Measurements from ENCODE around the gene INTS1.

DNA sequence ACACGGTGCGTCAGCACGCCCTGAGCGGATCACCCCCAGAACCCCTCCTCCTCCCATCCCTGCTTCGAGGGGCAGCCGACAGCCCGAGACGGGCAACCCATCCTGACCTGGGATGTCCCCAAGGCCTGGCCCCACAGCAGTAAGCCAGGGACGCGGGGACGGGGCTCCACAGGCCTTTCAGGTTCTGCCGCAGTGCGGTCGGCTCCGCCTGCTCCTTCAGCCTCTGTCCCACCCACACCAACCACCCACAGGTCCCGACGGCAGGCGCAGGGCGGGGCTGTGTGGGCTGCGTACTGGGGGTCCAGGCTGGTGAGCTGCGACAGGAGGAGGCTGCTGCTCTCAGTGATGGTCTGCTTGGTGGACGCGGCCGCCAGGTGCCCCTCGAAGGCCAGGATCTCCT, 16.7 kb downstream of the INTS1 start:
- TF ChIP-seq, protein P1, sequence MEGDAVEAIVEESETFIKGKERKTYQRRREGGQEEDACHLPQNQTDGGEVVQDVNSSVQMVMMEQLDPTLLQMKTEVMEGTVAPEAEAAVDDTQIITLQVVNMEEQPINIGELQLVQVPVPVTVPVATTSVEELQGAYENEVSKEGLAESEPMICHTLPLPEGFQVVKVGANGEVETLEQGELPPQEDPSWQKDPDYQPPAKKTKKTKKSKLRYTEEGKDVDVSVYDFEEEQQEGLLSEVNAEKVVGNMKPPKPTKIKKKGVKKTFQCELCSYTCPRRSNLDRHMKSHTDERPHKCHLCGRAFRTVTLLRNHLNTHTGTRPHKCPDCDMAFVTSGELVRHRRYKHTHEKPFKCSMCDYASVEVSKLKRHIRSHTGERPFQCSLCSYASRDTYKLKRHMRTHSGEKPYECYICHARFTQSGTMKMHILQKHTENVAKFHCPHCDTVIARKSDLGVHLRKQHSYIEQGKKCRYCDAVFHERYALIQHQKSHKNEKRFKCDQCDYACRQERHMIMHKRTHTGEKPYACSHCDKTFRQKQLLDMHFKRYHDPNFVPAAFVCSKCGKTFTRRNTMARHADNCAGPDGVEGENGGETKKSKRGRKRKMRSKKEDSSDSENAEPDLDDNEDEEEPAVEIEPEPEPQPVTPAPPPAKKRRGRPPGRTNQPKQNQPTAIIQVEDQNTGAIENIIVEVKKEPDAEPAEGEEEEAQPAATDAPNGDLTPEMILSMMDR (IDR thresholded peaks at IDR 0.05; ENCODE audit: poor library complexity, severe bottlenecking) = no peak
- TF ChIP-seq MXI1 (conservative IDR thresholded peaks at IDR 0.05; ENCODE audit: poor library complexity, severe bottlenecking) (no peak), TAF1 (IDR thresholded peaks at IDR 0.05; ENCODE audit: low read depth) (no peak), POLR2AphosphoS5 (IDR thresholded peaks at IDR 0.05) (no peak), EP300 (conservative IDR thresholded peaks at IDR 0.05; ENCODE audit: poor library complexity, severe bottlenecking) (no peak)
